ENCODE measurements around the gene APRT. TPM values are rescaled to one million over a fixed set of nuclear protein-coding genes. Genes with fewer than 3 reads are reported as not detected.

The APRT gene
- total RNA-seq, 1 experiment from 2014 or later, result 134 TPM

GRCh38 chr16:88818575-88818874 lies 6.8 kb upstream of the APRT start:
- CTCF ChIA-PET, result no interaction called here
- no peaks in the 10 kb centered on the region for H3K27me3 ChIP-seq (replicated peaks; ENCODE audit: insufficient read depth, low read depth, low read length, poor library complexity)
- no peaks in the 10 kb centered on the region for H3K9me3 ChIP-seq (ENCODE audit: low read depth, low read length, poor library complexity, severe bottlenecking)
- TF ChIP-seq CTCF (conservative IDR thresholded peaks at IDR 0.05; ENCODE audit: low read depth, low read length) (no peak), EZH2 (IDR thresholded peaks at IDR 0.05; ENCODE audit: borderline replicate concordance, low read depth, low read length, poor library complexity, severe bottlenecking) (no peak)
- no peak overlapping the region for H3K4me3 ChIP-seq (ENCODE audit: low read depth, low read length, poor library complexity, severe bottlenecking)
- BruUV-seq (replicated peaks), result no TSS peak
- no peaks in the 10 kb centered on the region for H3K36me3 ChIP-seq (ENCODE audit: insufficient read depth, low read length, poor library complexity, severe bottlenecking)
- no peak for DNase-seq (ENCODE audit: low spot score)
- POLR2A ChIA-PET (ENCODE audit: low non-redundant PET), result no interaction called here
- no peak overlapping the region for H3K27ac ChIP-seq (ENCODE audit: low read depth, low read length, poor library complexity, severe bottlenecking)
- no peaks in the 10 kb centered on the region for H3K4me1 ChIP-seq (ENCODE audit: insufficient read depth, low read length, poor library complexity, severe bottlenecking)
- intact Hi-C loops (cut with micrococcal nuclease; ENCODE audit: unreplicated experiment), result no loop called here

GRCh38 chr16:88817785-88818574 lies 6.3 kb upstream of the APRT start:
- Histone ChIP-seq H3K4me1 (ENCODE audit: insufficient read depth, low read length, poor library complexity, severe bottlenecking) (no peaks in the 10 kb centered on the region), H3K4me3 (ENCODE audit: low read depth, low read length, poor library complexity, severe bottlenecking) (no peak overlapping the region), H3K27me3 (replicated peaks; ENCODE audit: insufficient read depth, low read depth, low read length, poor library complexity) (no peaks in the 10 kb centered on the region), H3K9me3 (ENCODE audit: low read depth, low read length, poor library complexity, severe bottlenecking) (no peaks in the 10 kb centered on the region), H3K36me3 (ENCODE audit: insufficient read depth, low read length, poor library complexity, severe bottlenecking) (no peaks in the 10 kb centered on the region), H3K27ac (ENCODE audit: low read depth, low read length, poor library complexity, severe bottlenecking) (no peak overlapping the region)
- no peak for DNase-seq (ENCODE audit: low spot score)
- no peak for TF ChIP-seq CTCF (conservative IDR thresholded peaks at IDR 0.05; ENCODE audit: low read depth, low read length)
- TF ChIP-seq EZH2 (IDR thresholded peaks at IDR 0.05; ENCODE audit: borderline replicate concordance, low read depth, low read length, poor library complexity, severe bottlenecking), result no peak
- intact Hi-C loops (cut with micrococcal nuclease; ENCODE audit: unreplicated experiment), result no loop called here
- BruUV-seq (replicated peaks), result no TSS peak
- ChIA-PET POLR2A (ENCODE audit: low non-redundant PET) (interaction anchor here (0.7 kb wide), 1 partner anchor 10 kb away, joined by 6 read pairs; no protein-coding TSS in a partner anchor), CTCF (no interaction called here)

GRCh38 chr16:88816736-88817535 lies 5.2 kb upstream of the APRT start:
- Histone ChIP-seq H3K9me3 (ENCODE audit: low read depth, low read length, poor library complexity, severe bottlenecking) (no peaks in the 10 kb centered on the region), H3K27ac (ENCODE audit: low read depth, low read length, poor library complexity, severe bottlenecking) (no peak overlapping the region), H3K4me3 (ENCODE audit: low read depth, low read length, poor library complexity, severe bottlenecking) (no peak overlapping the region), H3K27me3 (replicated peaks; ENCODE audit: insufficient read depth, low read depth, low read length, poor library complexity) (no peaks in the 10 kb centered on the region), H3K4me1 (ENCODE audit: insufficient read depth, low read length, poor library complexity, severe bottlenecking) (no peaks in the 10 kb centered on the region), H3K36me3 (ENCODE audit: insufficient read depth, low read length, poor library complexity, severe bottlenecking) (no peaks in the 10 kb centered on the region)
- TF ChIP-seq CTCF (conservative IDR thresholded peaks at IDR 0.05; ENCODE audit: low read depth, low read length), result no peak
- no peak for TF ChIP-seq EZH2 (IDR thresholded peaks at IDR 0.05; ENCODE audit: borderline replicate concordance, low read depth, low read length, poor library complexity, severe bottlenecking)
- DNase-seq (ENCODE audit: low spot score), result no peak
- ChIA-PET CTCF (no interaction called here), POLR2A (ENCODE audit: low non-redundant PET) (no interaction called here)
- no TSS peak for BruUV-seq (replicated peaks)
- intact Hi-C loops (cut with micrococcal nuclease; ENCODE audit: unreplicated experiment), result loop anchor here (1.0 kb wide), 1 partner anchor 399 kb away; no protein-coding TSS in a partner anchor
